BLaER1 treated with 17β-estradiol and CSF1 and Interleukin-3, amounts not matched to agents 10 nM and 100 nM (cell line): ENCODE results near the gene TAF4B.

ENCODE experiments used
- H3K27ac ChIP-seq, 11 experiments: shearing (Covaris generic); formaldehyde crosslinking; 2 replicates each; pipeline ENCODE4 v1.8.1; 2022
- H3K27me3 ChIP-seq, 11 experiments: shearing (Covaris generic); formaldehyde crosslinking; 2 replicates each; pipeline ENCODE4 v1.8.1; 2022
- H3K36me3 ChIP-seq, 11 experiments: shearing (Covaris generic); formaldehyde crosslinking; 2 replicates each; pipeline ENCODE4 v1.8.1; 2022
- H3K4me1 ChIP-seq, 10 experiments: shearing (Covaris generic); formaldehyde crosslinking; 2 replicates each; pipeline ENCODE4 v1.8.1; 2022
- H3K4me2 ChIP-seq, 11 experiments: shearing (Covaris generic); formaldehyde crosslinking; 2 replicates each; pipeline ENCODE4 v1.8.1; 2022
- H3K4me3 ChIP-seq, 10 experiments: shearing (Covaris generic); formaldehyde crosslinking; 2 replicates each; pipeline ENCODE4 v1.8.1; 2022
- H3K9ac ChIP-seq, 11 experiments: shearing (Covaris generic); formaldehyde crosslinking; 2 replicates each; pipeline ENCODE4 v1.8.1; 2022
- H3K9me3 ChIP-seq, 11 experiments: shearing (Covaris generic); formaldehyde crosslinking; replicated peaks in 1 of 11; 2 replicates each; pipeline ENCODE4 v1.8.1; 2022
- H4K20me1 ChIP-seq, 11 experiments: shearing (Covaris generic); formaldehyde crosslinking; 2 replicates each; pipeline ENCODE4 v1.8.1; 2022
- Cebpa-rat ChIP-seq, 11 experiments: shearing (Covaris generic); IDR thresholded peaks; 2 replicates each; pipeline ENCODE4 v1.8.1; 2022

Gene TAF4B

DNA sequence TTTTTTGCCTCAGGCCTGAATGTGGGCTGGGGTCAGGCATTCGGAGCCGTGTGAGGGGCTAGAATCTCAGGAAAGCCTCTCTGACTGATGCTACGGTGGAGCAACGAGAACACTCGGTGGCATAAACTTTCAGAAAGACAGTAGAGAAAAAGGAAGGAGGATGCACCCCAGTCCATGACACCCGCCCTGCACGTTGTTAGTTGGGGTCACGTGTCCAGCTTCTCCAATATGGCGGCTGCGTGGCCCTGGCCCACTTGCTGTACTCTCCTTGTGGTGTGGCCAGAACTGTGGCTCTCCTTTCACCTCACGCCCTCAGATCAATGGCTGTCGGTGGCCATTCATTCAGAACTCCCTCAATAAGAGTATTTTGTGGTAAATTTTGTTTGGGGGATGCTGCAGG is 190.9 kb downstream of the TAF4B start:
- Histone ChIP-seq H3K27me3 (no peaks in the 10 kb centered on the region), H3K4me2 (no peak overlapping the region), H3K36me3 (no peaks in the 10 kb centered on the region), H3K4me1 (no peaks in the 10 kb centered on the region), H4K20me1 (no peaks in the 10 kb centered on the region), H3K9me3 (no peaks in the 10 kb centered on the region), H3K27ac (no peak overlapping the region), H3K4me3 (no peak overlapping the region), H3K9ac (no peak overlapping the region)
- TF ChIP-seq Cebpa-rat (IDR thresholded peaks at IDR 0.05), result no peak

DNA sequence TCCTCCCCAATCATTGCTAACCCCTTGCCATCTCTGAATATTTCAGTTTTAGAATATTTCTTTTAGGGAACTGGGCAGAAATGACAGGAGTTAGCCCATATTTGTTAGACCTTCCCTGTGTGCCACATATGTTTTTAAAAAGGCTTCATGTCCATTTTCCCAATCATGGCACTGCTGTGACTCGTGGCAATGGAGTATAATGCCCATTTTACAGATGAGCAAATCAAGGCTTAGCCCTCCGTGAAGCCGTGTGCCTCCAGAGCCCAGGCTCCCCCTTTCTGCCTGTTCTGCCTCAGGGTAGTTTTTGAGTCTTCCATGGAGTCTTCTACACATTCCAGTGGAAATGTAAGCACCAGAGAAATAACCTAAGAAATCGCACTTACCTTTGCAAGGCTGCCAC is 192.0 kb downstream of the TAF4B start:
- Histone ChIP-seq H3K4me2 (no peak overlapping the region), H3K9me3 (no peaks in the 10 kb centered on the region), H3K4me1 (no peaks in the 10 kb centered on the region), H3K27ac (no peak overlapping the region), H4K20me1 (no peaks in the 10 kb centered on the region), H3K27me3 (no peaks in the 10 kb centered on the region), H3K4me3 (no peak overlapping the region), H3K9ac (no peak overlapping the region), H3K36me3 (no peaks in the 10 kb centered on the region)
- TF ChIP-seq Cebpa-rat (IDR thresholded peaks at IDR 0.05), result no peak

DNA sequence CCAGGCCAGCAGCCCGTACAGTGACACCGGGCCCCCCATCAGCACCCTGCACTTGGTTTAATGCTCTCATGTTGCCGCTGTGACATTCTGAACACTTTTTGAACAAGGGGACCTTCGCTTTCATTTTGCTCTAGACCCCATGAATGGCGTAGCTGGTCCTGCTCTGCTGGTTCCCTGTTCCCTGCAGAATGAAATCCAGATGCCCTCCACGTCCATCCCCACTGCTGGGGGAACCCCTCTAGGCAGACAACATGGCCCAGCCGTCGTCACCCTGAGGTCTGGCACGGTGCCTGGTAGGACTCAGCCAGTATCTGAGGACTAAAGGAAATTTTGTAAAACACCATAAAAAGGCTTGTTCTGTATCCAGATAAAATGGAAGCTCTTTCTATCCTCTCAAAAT is 193.5 kb downstream of the TAF4B start:
- H3K27ac ChIP-seq, result no peak overlapping the region
- no peaks in the 10 kb centered on the region for H3K9me3 ChIP-seq
- H3K4me2 ChIP-seq, result no peak overlapping the region

DNA sequence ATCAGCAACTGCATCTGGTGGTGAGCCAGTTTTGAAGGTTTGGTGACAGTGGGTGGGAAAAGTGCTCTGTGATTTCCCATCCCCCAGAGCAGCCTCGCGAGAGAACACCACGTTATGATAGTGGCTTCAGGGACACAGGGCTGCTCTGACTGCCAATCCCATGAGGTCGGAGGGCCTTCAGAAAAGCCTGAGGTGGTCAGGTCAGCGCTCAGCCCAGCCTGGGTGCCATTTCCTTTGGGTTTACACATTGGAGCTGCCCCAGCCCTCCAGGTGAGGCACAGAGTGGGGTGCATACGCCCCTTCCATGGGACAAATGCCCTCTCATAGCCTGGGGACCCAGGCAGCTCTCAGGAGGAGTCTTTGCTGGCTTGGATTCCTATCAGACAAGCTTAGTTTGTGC is 195.3 kb downstream of the TAF4B start:
- Histone ChIP-seq H3K4me2 (no peak overlapping the region), H3K4me1 (no peaks in the 10 kb centered on the region), H3K4me3 (no peak overlapping the region), H3K9me3 (no peaks in the 10 kb centered on the region), H3K27me3 (no peaks in the 10 kb centered on the region), H3K27ac (no peak overlapping the region), H4K20me1 (no peaks in the 10 kb centered on the region), H3K9ac (no peak overlapping the region), H3K36me3 (no peaks in the 10 kb centered on the region)
- no peak for TF ChIP-seq Cebpa-rat (IDR thresholded peaks at IDR 0.05)

More for the DNA sequence above, 193.5 kb downstream of the TAF4B start:
- Histone ChIP-seq H3K36me3 (no peaks in the 10 kb centered on the region), H3K4me3 (no peak overlapping the region), H4K20me1 (no peaks in the 10 kb centered on the region), H3K4me1 (no peaks in the 10 kb centered on the region), H3K27me3 (no peaks in the 10 kb centered on the region), H3K9ac (no peak overlapping the region)
- no peak for TF ChIP-seq Cebpa-rat (IDR thresholded peaks at IDR 0.05)

DNA sequence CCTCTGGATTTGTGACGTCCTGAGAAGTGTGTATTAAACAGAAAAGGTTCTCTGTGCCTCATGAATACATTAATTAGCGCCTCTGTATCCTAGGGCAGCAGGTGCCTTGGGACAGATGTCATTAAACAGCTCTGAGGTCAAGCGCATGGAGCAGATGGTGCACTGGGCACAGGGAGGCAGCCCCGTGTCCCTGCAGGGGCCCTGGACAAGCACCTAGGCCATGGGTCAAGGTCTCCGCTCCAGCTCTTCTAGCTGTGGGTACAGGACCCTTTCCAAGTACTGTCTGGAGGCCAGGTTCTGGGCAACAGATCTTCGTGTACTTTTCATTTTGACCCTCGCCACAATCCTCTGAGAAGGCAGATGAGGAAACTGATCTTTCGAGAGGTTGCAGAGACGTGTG is 195.7 kb downstream of the TAF4B start:
- Histone ChIP-seq H3K4me2 (no peak overlapping the region), H3K4me3 (no peak overlapping the region), H3K27ac (no peak overlapping the region), H3K9ac (no peak overlapping the region), H4K20me1 (no peaks in the 10 kb centered on the region), H3K9me3 (no peaks in the 10 kb centered on the region), H3K4me1 (no peaks in the 10 kb centered on the region), H3K36me3 (no peaks in the 10 kb centered on the region), H3K27me3 (no peaks in the 10 kb centered on the region)
- TF ChIP-seq Cebpa-rat (IDR thresholded peaks at IDR 0.05), result no peak

DNA sequence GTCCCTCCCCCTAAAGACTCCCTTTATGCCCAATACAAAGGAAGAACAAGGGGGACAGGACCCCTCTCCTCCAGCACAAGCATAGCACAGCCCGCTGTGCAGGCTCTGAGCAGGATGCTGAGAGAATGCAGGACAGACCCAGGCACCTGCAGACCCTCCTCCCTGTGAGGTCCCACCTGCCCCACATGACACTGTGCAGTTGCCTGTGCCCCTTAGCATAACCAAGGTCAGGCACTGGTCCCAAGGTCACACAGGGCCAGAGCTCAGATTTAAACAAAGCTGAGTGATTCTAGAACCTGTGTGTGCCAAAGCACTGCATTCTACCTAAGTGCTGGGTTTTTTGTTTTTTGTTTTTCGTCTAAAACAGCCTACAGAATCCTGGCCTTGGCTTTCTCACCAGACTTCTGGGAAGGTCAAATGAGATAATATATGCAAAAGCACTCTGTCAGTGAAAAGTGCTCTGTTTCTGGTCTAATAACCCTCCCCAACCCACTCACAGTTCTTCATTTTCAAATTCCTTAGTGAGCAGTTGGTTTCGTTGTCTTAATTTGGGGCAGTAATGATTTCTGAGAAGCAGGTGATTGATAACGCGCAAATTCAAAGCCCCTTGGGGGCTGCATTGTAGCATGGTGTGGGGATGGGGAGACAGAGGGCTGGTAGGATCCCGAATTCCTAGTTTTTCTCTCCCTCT is 196.4 kb downstream of the TAF4B start:
- H3K36me3 ChIP-seq, result no peaks in the 10 kb centered on the region
- no peak overlapping the region for H3K4me3 ChIP-seq
- H3K27me3 ChIP-seq, result no peaks in the 10 kb centered on the region
- no peak overlapping the region for H3K9ac ChIP-seq
- no peaks in the 10 kb centered on the region for H3K9me3 ChIP-seq
- no peaks in the 10 kb centered on the region for H4K20me1 ChIP-seq
- H3K4me2 ChIP-seq, result no peak overlapping the region
- no peak for TF ChIP-seq Cebpa-rat (IDR thresholded peaks at IDR 0.05)
- no peaks in the 10 kb centered on the region for H3K4me1 ChIP-seq
- no peak overlapping the region for H3K27ac ChIP-seq

DNA sequence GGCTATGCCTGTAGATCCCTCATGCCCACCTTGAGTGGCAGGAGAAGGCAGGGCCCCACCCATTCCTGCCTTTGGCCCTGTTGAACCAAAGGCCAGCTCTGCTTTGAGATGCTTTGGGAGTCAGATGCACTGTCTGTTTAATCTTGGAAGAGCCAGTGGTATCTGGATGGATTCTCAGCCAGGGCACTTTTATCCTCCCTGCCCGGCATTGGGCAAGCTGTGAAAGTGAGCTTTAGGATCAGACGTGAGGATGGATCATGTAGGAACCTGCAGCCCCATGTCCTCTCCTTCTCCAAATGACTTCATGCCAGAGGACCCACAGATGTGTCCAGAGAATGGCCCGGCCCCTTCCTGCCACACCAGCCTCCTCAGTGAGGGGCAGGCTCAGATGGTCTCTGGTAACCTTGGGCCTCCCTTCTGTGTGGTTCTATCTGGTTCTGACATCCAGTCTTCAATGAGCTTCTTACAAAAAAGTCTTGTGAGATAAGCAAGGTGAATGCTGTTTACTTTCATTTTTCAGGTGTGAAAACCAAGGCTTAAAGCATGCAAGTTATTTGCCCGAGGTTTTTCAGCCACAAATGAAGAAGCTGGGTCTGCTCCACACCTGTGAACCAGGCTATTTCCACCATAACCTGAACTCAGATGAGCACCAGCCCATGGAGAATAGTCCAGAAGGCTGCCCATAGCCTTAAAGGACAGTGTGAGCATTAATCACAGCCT is 198.3 kb downstream of the TAF4B start:
- Histone ChIP-seq H4K20me1 (no peaks in the 10 kb centered on the region), H3K4me3 (no peak overlapping the region), H3K9ac (no peak overlapping the region), H3K27ac (no peak overlapping the region), H3K36me3 (no peaks in the 10 kb centered on the region), H3K9me3 (no peaks in the 10 kb centered on the region), H3K4me2 (no peak overlapping the region), H3K27me3 (no peaks in the 10 kb centered on the region), H3K4me1 (no peaks in the 10 kb centered on the region)
- no peak for TF ChIP-seq Cebpa-rat (IDR thresholded peaks at IDR 0.05)

DNA sequence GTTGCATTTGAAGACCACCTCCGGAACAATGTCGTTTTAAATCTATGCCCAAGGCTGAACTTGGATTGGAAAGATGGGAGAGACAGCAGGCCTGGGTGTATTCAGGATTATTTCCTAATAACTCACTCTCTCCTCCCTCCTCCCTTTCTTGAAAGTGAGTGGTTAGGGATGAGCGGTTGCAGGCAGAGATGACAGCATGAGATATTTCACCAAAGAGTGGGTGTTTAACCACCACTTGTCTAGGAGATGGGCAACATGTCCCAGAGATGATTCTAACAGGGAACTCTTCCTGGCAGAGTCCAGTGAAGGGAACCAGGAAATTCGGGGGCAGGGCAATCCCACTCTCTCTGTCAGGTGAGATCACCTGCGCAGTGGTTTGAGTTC is 198.9 kb downstream of the TAF4B start:
- Histone ChIP-seq H3K36me3 (no peaks in the 10 kb centered on the region), H3K9me3 (no peaks in the 10 kb centered on the region), H3K27ac (no peak overlapping the region), H3K4me3 (no peak overlapping the region), H3K4me2 (no peak overlapping the region), H3K27me3 (no peaks in the 10 kb centered on the region), H3K9ac (no peak overlapping the region), H4K20me1 (no peaks in the 10 kb centered on the region), H3K4me1 (no peaks in the 10 kb centered on the region)
- TF ChIP-seq Cebpa-rat (IDR thresholded peaks at IDR 0.05), result no peak

DNA sequence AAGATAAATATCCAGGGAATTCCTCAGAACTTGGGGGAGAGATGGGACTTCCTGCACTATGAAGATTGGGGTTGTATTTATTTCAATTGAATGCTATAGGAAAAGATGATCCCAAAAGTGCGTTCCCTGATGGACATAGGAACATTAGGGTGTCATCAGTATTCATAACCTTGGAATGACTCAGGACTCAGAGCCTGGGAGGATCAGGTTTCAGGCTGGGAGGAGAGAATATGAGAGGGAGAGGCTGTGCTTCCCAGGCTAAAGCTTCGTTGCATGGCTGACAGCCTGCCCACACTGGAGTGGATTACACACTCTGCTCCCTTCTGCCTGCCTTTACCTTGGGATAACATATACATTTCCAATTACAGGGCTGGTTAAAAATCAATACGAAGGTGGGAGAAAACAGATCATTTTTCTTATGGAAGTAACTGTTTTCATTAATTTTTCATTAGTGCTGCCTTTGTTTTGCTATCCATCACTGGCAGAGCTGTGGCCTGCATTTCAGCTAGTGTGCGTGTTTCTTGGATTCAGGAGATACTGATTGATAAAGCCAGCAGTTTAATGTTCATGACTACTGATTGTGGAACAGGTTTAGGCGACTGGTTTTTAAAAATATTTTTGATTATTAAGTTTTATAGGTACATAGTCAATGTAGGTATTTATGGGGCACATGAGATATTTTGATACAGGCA is 203.4 kb downstream of the TAF4B start:
- H3K4me2 ChIP-seq, result no peak overlapping the region
- no peak overlapping the region for H3K27ac ChIP-seq
- no peak for TF ChIP-seq Cebpa-rat (IDR thresholded peaks at IDR 0.05)
- H3K4me1 ChIP-seq, result no peaks in the 10 kb centered on the region
- H3K36me3 ChIP-seq, result no peaks in the 10 kb centered on the region
- no peak overlapping the region for H3K9ac ChIP-seq
- H3K9me3 ChIP-seq, result no peaks in the 10 kb centered on the region
- H3K4me3 ChIP-seq, result no peak overlapping the region
- no peaks in the 10 kb centered on the region for H3K27me3 ChIP-seq
- no peaks in the 10 kb centered on the region for H4K20me1 ChIP-seq
